Measurements from ENCODE around the gene TRO. TPM values are rescaled to one million over a fixed set of nuclear protein-coding genes. Genes with fewer than 3 reads are reported as not detected.

Gene TRO
- total RNA-seq, 2 experiments from 2014 or later, result 0.87 to 1.5 TPM

GRCh38 chrX:54933150-54933826, 12.7 kb downstream of the TRO start:
- H3K27ac Mint-ChIP-seq, result no peak overlapping the region
- no peaks in the 10 kb centered on the region for H3K36me3 Mint-ChIP-seq (ENCODE audit: low read depth)
- H3K4me1 Mint-ChIP-seq (ENCODE audit: low read depth), result no peaks in the 10 kb centered on the region
- ATAC-seq (no peak), DNase-seq (no peak)
- CTCF ChIA-PET, result no interaction called here
- no peaks in the 10 kb centered on the region for H3K9me3 Mint-ChIP-seq (ENCODE audit: insufficient read depth)
- POLR2A ChIA-PET, result no interaction called here
- no peaks in the 10 kb centered on the region for H3K27me3 Mint-ChIP-seq (ENCODE audit: low read depth)
- no peak overlapping the region for H3K4me3 Mint-ChIP-seq

GRCh38 chrX:54934058-54934457, 13.4 kb downstream of the TRO start:
- no peak overlapping the region for H3K27ac Mint-ChIP-seq
- ChIA-PET CTCF (no interaction called here), POLR2A (no interaction called here)
- H3K4me1 Mint-ChIP-seq (ENCODE audit: low read depth), result no peaks in the 10 kb centered on the region
- H3K4me3 Mint-ChIP-seq, result no peak overlapping the region
- no peaks in the 10 kb centered on the region for H3K36me3 Mint-ChIP-seq (ENCODE audit: low read depth)
- no peaks in the 10 kb centered on the region for H3K27me3 Mint-ChIP-seq (ENCODE audit: low read depth)
- no peak for DNase-seq
- no peaks in the 10 kb centered on the region for H3K9me3 Mint-ChIP-seq (ENCODE audit: insufficient read depth)
- ATAC-seq, result no peak

- ChIA-PET CTCF (no interaction called here), POLR2A (no interaction called here)
- no peaks in the 10 kb centered on the region for H3K4me1 Mint-ChIP-seq (ENCODE audit: low read depth)
- no peaks in the 10 kb centered on the region for H3K36me3 Mint-ChIP-seq (ENCODE audit: low read depth)
- no peak overlapping the region for H3K27ac Mint-ChIP-seq
- no peak overlapping the region for H3K4me3 Mint-ChIP-seq
- H3K9me3 Mint-ChIP-seq (ENCODE audit: insufficient read depth), result no peaks in the 10 kb centered on the region
- no peaks in the 10 kb centered on the region for H3K27me3 Mint-ChIP-seq (ENCODE audit: low read depth)
- ATAC-seq (no peak), DNase-seq (no peak)
Measured at GRCh38 chrX:54934890-54935289, 14.3 kb downstream of the TRO start.

DNA sequence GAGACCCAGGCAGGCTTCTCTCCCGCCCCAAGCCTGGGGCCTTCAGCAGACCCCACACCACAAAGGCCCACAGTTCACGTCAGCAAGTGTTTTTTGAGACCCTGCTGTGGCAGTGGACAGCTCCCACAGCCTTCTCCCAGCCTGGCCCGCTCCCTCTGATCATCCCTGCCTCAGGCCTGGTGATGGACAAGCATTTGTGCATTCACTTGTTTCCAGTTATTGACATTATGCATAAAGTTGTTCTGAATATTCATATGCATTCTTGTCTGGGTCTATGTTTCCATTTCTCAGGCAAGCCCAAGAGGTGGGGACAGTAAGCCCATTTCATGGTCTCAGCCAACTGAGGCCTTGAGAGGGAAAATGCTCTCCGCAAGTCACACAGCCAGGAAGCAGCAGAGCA, 14.7 kb downstream of the TRO start:
- ChIA-PET CTCF (no interaction called here), POLR2A (no interaction called here)
- ATAC-seq, result no peak
- Mint-ChIP-seq H3K4me1 (ENCODE audit: low read depth) (no peaks in the 10 kb centered on the region), H3K9me3 (ENCODE audit: insufficient read depth) (no peaks in the 10 kb centered on the region), H3K27me3 (ENCODE audit: low read depth) (no peaks in the 10 kb centered on the region), H3K27ac (no peak overlapping the region), H3K36me3 (ENCODE audit: low read depth) (no peaks in the 10 kb centered on the region), H3K4me3 (no peak overlapping the region)
- DNase-seq, result no peak

DNA sequence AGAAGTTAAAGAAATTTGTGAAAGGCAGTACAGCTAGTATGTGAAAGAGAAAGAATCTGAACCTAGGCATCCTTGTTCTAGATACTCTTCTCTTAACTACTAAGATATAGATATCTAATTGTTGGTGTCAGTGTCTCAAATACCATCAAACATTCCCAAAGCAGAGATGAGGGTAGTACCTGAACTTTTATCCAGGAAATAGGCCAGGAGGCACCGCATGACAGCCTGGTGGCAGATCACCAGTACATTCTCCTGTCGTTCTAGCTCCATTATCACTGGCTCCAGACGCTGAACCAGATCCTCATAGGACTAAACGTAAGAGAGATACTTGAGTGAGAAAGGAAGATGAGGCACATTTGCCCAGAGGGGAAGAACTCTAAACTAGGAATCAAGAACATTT, 16.8 kb downstream of the TRO start:
- no peak overlapping the region for H3K27ac Mint-ChIP-seq
- no peaks in the 10 kb centered on the region for H3K36me3 Mint-ChIP-seq (ENCODE audit: low read depth)
- ATAC-seq, result no peak
- no peaks in the 10 kb centered on the region for H3K9me3 Mint-ChIP-seq (ENCODE audit: insufficient read depth)
- H3K27me3 Mint-ChIP-seq (ENCODE audit: low read depth), result no peaks in the 10 kb centered on the region
- POLR2A ChIA-PET, result no interaction called here
- no peak overlapping the region for H3K4me3 Mint-ChIP-seq
- CTCF ChIA-PET, result no interaction called here
- no peak for DNase-seq
- no peaks in the 10 kb centered on the region for H3K4me1 Mint-ChIP-seq (ENCODE audit: low read depth)

DNA sequence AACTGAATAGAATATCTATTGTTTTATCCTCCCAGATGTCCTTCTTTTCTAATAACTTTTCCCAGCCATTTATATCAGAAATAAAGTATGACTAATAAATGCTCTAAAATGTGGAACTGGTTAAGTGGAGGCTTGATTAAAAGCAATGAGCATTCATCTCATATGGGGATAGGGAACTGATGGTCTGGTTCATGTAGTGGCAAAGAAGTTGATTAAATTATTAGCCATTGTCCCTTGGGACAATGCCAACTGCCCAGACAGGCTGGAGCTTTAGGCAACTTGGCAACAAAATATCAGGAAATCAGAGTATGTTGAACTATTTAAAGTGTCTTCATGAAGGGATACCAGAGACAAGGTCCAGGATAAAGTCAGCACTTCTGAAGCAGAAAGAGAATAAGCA, 24.2 kb downstream of the TRO start:
- no peak overlapping the region for H3K4me3 Mint-ChIP-seq
- no peaks in the 10 kb centered on the region for H3K27me3 Mint-ChIP-seq (ENCODE audit: low read depth)
- H3K36me3 Mint-ChIP-seq (ENCODE audit: low read depth), result no peaks in the 10 kb centered on the region
- H3K9me3 Mint-ChIP-seq (ENCODE audit: insufficient read depth), result no peaks in the 10 kb centered on the region
- ChIA-PET POLR2A (no interaction called here), CTCF (no interaction called here)
- H3K27ac Mint-ChIP-seq, result no peak overlapping the region
- H3K4me1 Mint-ChIP-seq (ENCODE audit: low read depth), result no peaks in the 10 kb centered on the region
- no peak for DNase-seq
- ATAC-seq, result no peak

DNA sequence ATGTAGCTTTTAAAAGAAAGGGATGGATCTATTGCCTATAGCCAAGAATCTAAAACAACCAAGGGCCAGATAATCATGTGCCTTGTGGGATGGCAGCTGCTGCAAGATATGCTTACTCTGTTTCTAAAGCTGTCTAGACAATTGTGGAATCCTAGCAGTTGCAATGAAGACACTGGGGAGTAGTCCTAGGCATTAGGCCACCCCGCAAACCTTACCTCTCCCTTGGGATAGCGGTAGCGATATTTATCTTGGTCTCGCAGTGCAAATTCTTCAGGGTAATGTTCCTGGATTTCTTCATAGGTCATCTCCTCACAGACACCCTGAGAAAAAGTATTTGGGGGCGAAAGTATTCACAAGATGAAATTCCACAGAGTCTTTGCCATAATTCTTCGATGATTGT, 24.6 kb downstream of the TRO start:
- DNase-seq (no peak), ATAC-seq (no peak)
- ChIA-PET POLR2A (no interaction called here), CTCF (no interaction called here)
- no peaks in the 10 kb centered on the region for H3K36me3 Mint-ChIP-seq (ENCODE audit: low read depth)
- H3K9me3 Mint-ChIP-seq (ENCODE audit: insufficient read depth), result no peaks in the 10 kb centered on the region
- H3K27me3 Mint-ChIP-seq (ENCODE audit: low read depth), result no peaks in the 10 kb centered on the region
- no peaks in the 10 kb centered on the region for H3K4me1 Mint-ChIP-seq (ENCODE audit: low read depth)
- no peak overlapping the region for H3K4me3 Mint-ChIP-seq
- no peak overlapping the region for H3K27ac Mint-ChIP-seq

DNA sequence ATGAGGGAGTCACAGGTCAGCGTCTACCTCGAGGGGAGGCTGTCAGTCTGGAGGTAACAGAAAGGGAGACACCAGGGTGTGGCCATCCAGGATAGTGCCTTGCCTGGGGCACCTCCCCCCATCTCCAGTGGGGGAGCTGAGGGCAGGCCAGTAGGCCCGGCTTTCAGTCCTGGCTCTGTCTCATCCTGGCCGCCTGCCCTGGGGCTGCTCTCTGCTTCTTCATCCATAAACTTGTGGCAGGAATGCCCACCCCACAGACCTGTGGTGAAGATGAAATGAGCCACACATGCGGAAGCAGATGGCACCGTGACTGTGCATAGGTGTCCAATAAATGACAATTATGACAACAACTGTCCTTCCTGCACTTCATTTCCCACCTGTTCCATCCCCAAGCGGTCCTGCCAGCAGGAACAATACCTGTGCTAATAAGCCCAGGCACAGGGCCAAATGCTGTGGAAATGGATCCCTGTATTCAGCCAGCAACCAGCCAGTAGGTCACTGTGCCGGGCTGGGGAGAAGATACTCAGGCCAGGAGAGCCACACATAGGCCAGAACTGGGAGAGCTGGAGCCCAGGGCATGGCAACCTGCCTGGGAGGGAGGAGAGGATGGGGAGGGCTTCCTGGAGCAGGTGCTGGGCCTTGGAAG, 30.2 kb downstream of the TRO start:
- Mint-ChIP-seq H3K4me3 (no peak overlapping the region), H3K4me1 (ENCODE audit: low read depth) (no peaks in the 10 kb centered on the region), H3K36me3 (ENCODE audit: low read depth) (no peaks in the 10 kb centered on the region), H3K27ac (no peak overlapping the region), H3K9me3 (ENCODE audit: insufficient read depth) (no peaks in the 10 kb centered on the region), H3K27me3 (ENCODE audit: low read depth) (no peaks in the 10 kb centered on the region)
- ChIA-PET CTCF (no interaction called here), POLR2A (no interaction called here)
- ATAC-seq (no peak), DNase-seq (no peak)

- H3K27ac Mint-ChIP-seq, result no peak overlapping the region
- ATAC-seq, result no peak
- peaks cover 8% of the 10 kb centered on the region for H3K4me1 Mint-ChIP-seq (ENCODE audit: low read depth)
- no peaks in the 10 kb centered on the region for H3K36me3 Mint-ChIP-seq (ENCODE audit: low read depth)
- peaks cover 3% of the 10 kb centered on the region for H3K27me3 Mint-ChIP-seq (ENCODE audit: low read depth)
- no peak for DNase-seq
- no peaks in the 10 kb centered on the region for H3K9me3 Mint-ChIP-seq (ENCODE audit: insufficient read depth)
- ChIA-PET CTCF (no interaction called here), POLR2A (no interaction called here)
- H3K4me3 Mint-ChIP-seq, result no peak overlapping the region
Measured at GRCh38 chrX:54961750-54962149, 41.1 kb downstream of the TRO start.

DNA sequence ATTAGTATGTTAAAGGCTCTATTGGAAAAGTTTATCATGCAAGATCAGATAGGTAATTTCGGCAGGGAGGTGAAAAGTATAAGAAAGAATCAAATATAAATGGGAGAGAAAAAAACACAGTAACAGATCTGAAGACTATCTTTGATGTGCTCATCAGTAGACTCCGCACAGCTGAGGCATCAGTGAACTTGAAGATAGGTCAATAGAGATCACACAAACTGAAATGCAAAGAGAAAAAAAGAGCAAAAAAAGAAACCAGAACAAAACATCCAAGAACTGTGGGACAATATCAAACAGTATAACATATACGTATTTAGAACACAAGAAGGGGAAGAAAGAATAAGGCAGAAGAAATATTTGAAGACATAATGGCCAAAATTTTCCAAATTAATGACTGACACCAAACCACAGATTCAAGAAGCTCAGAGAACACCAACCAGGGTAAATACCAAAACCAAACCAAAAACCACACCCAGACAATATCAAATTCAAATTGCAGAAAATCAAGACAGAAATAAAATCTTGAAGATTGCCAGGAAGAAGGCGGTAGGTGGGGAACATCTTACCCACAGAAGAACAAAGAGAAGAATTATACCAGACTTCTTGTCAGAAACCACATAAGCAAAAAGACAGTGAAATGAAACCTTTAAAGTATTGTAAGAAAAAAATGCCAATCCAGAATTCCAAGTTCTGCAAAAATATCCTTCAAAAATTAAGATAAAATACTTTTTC, 44.3 kb downstream of the TRO start:
- Mint-ChIP-seq H3K4me3 (no peak overlapping the region), H3K27ac (no peak overlapping the region), H3K9me3 (ENCODE audit: insufficient read depth) (no peaks in the 10 kb centered on the region), H3K27me3 (ENCODE audit: low read depth) (peaks cover 3% of the 10 kb centered on the region), H3K36me3 (ENCODE audit: low read depth) (no peaks in the 10 kb centered on the region), H3K4me1 (ENCODE audit: low read depth) (peaks cover 8% of the 10 kb centered on the region)
- ATAC-seq (no peak), DNase-seq (no peak)
- ChIA-PET POLR2A (no interaction called here), CTCF (no interaction called here)

GRCh38 chrX:54977387-54977786, 56.8 kb downstream of the TRO start:
- no peaks in the 10 kb centered on the region for H3K27me3 Mint-ChIP-seq (ENCODE audit: low read depth)

DNA sequence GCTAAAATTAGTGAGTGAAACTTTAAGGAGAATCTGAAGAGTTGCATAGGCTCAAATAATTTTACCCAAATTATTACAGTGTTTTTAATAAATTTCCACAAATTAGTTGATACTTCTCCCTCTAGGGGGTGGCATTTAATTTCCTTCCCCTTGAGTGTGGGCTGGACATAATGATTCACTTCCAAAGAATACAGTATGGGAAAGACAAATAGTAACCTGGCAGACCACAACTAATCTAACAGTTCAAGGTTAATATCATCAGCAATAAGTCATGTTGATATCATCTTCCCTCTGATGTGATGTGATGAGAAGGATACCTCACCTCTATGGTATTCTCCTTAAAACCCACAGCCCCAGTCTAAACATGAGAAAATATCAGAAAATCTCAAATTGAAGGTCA, 57.8 kb downstream of the TRO start:
- H3K27me3 Mint-ChIP-seq (ENCODE audit: low read depth), result no peaks in the 10 kb centered on the region
- H3K36me3 Mint-ChIP-seq (ENCODE audit: low read depth), result no peaks in the 10 kb centered on the region
- DNase-seq, result no peak
- CTCF ChIA-PET, result no interaction called here
- ATAC-seq, result no peak
- H3K9me3 Mint-ChIP-seq (ENCODE audit: insufficient read depth), result no peaks in the 10 kb centered on the region
- POLR2A ChIA-PET, result no interaction called here
- H3K4me3 Mint-ChIP-seq, result no peak overlapping the region
- no peak overlapping the region for H3K27ac Mint-ChIP-seq
- no peaks in the 10 kb centered on the region for H3K4me1 Mint-ChIP-seq (ENCODE audit: low read depth)

More at GRCh38 chrX:54977387-54977786, 56.8 kb downstream of the TRO start:
- Mint-ChIP-seq H3K4me1 (ENCODE audit: low read depth) (no peaks in the 10 kb centered on the region), H3K4me3 (no peak overlapping the region), H3K36me3 (ENCODE audit: low read depth) (no peaks in the 10 kb centered on the region), H3K9me3 (ENCODE audit: insufficient read depth) (no peaks in the 10 kb centered on the region), H3K27ac (no peak overlapping the region)
- no peak for DNase-seq
- ChIA-PET POLR2A (no interaction called here), CTCF (no interaction called here)
- ATAC-seq, result no peak
